ENCODE measurements around the gene ILKAP.

Gene ILKAP

GRCh38 chr2:238168196-238169047, 35.1 kb downstream of the ILKAP start:
- no peak overlapping the region for H3K4me3 ChIP-seq (ENCODE audit: insufficient read length, low read depth)
- peaks cover 22% of the 10 kb centered on the region for H3K27me3 ChIP-seq (ENCODE audit: insufficient read depth, insufficient read length)
- TF ChIP-seq YY1 (IDR thresholded peaks at IDR 0.05; ENCODE audit: insufficient read depth, insufficient read length) (no peak), SUZ12 (IDR thresholded peaks at IDR 0.05; ENCODE audit: extremely low read depth, insufficient read depth, insufficient read length) (no peak), ZNF274 (IDR thresholded peaks at IDR 0.05; ENCODE audit: low read depth, low read length) (no peak)
- no peak for DNase-seq (ENCODE audit: low read depth, low spot score)
- peaks cover 65% of the 10 kb centered on the region for H3K36me3 ChIP-seq (ENCODE audit: insufficient read depth, insufficient read length, low read length)
- H3K4me1 ChIP-seq (ENCODE audit: insufficient read depth, insufficient read length): peaks cover 3% of the 10 kb centered on the region
- H3K9me3 ChIP-seq (ENCODE audit: insufficient read depth, low read length): no peaks in the 10 kb centered on the region
- no peak overlapping the region for H3K9ac ChIP-seq (ENCODE audit: insufficient read length, low read depth)

GRCh38 chr2:238167761-238168160, 35.7 kb downstream of the ILKAP start:
- Histone ChIP-seq H3K9me3 (ENCODE audit: insufficient read depth, low read length) (no peaks in the 10 kb centered on the region), H3K4me1 (ENCODE audit: insufficient read depth, insufficient read length) (peaks cover 5% of the 10 kb centered on the region), H3K9ac (ENCODE audit: insufficient read length, low read depth) (no peak overlapping the region), H3K4me3 (ENCODE audit: insufficient read length, low read depth) (no peak overlapping the region), H3K27me3 (ENCODE audit: insufficient read depth, insufficient read length) (peaks cover 29% of the 10 kb centered on the region), H3K36me3 (ENCODE audit: insufficient read depth, insufficient read length, low read length) (peaks cover 58% of the 10 kb centered on the region)
- TF ChIP-seq ZNF274 (IDR thresholded peaks at IDR 0.05; ENCODE audit: low read depth, low read length) (no peak), SUZ12 (IDR thresholded peaks at IDR 0.05; ENCODE audit: extremely low read depth, insufficient read depth, insufficient read length) (no peak), YY1 (IDR thresholded peaks at IDR 0.05; ENCODE audit: insufficient read depth, insufficient read length) (no peak)
- no peak for DNase-seq (ENCODE audit: low read depth, low spot score)

- H3K4me3 ChIP-seq (ENCODE audit: insufficient read length, low read depth): no peak overlapping the region
- no peaks in the 10 kb centered on the region for H3K9me3 ChIP-seq (ENCODE audit: insufficient read depth, low read length)
- no peak for DNase-seq (ENCODE audit: low read depth, low spot score)
- H3K9ac ChIP-seq (ENCODE audit: insufficient read length, low read depth): no peak overlapping the region
- peaks cover 2% of the 10 kb centered on the region for H3K4me1 ChIP-seq (ENCODE audit: insufficient read depth, insufficient read length)
- TF ChIP-seq ZNF274 (IDR thresholded peaks at IDR 0.05; ENCODE audit: low read depth, low read length) (no peak), YY1 (IDR thresholded peaks at IDR 0.05; ENCODE audit: insufficient read depth, insufficient read length) (no peak), SUZ12 (IDR thresholded peaks at IDR 0.05; ENCODE audit: extremely low read depth, insufficient read depth, insufficient read length) (no peak)
- peaks cover 54% of the 10 kb centered on the region for H3K36me3 ChIP-seq (ENCODE audit: insufficient read depth, insufficient read length, low read length)
- peaks cover 33% of the 10 kb centered on the region for H3K27me3 ChIP-seq (ENCODE audit: insufficient read depth, insufficient read length)
These were observed 36.2 kb downstream of the ILKAP start for GRCh38 chr2:238167344-238167715.

DNA sequence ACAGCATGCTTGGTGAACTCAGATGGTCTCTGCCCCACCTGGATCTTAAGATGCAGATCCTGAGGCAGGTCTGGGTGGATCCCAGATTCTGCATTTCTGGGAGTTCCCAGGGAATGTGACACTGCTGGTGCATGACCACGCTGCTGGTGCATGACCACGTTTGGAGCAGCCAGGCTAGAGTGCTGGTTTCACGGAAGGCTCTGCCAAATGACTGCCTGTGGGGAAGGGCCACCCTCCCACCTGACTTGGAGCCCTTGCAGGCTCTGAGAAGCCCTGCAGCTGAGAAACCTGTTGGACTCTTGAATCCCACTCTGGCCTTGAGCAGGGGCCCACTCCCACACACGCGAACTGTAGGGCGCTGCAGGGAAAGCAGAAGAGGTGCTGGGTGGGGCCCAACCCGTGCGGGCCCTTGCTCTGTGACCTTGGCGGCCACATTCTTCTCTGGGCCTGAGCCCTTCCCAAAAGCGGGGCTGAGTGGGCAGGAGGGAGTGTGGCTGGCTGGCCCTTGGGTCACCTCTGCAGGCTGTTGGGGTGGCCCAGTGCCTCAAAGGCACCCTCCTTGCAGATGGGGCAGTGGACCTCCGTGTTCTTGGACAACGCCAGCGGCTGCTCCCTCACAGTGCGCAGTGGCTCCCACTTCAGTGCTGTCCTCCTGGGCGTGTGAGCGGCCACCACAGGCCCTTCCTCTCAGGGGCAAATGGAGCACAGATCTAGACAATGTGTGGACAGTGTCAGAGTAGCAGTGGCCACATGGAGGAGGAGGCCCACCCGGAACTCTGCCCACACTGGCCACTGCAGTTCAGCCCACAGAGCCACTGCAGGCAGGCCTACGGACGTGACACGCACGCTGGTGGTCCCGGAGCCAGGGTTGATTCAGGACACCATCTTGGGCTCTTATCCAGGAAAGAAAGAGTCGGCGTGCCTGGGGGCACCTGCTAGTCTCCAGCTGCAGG, 36.8 kb downstream of the ILKAP start:
- H3K27me3 ChIP-seq (ENCODE audit: insufficient read depth, insufficient read length): peaks cover 40% of the 10 kb centered on the region
- DNase-seq (ENCODE audit: low read depth, low spot score): no peak
- no peak for TF ChIP-seq SUZ12 (IDR thresholded peaks at IDR 0.05; ENCODE audit: extremely low read depth, insufficient read depth, insufficient read length)
- no peak for TF ChIP-seq ZNF274 (IDR thresholded peaks at IDR 0.05; ENCODE audit: low read depth, low read length)
- no peak for TF ChIP-seq YY1 (IDR thresholded peaks at IDR 0.05; ENCODE audit: insufficient read depth, insufficient read length)
- no peak overlapping the region for H3K4me3 ChIP-seq (ENCODE audit: insufficient read length, low read depth)
- H3K4me1 ChIP-seq (ENCODE audit: insufficient read depth, insufficient read length): peaks cover 2% of the 10 kb centered on the region
- no peak overlapping the region for H3K9ac ChIP-seq (ENCODE audit: insufficient read length, low read depth)
- H3K36me3 ChIP-seq (ENCODE audit: insufficient read depth, insufficient read length, low read length): peaks cover 48% of the 10 kb centered on the region
- H3K9me3 ChIP-seq (ENCODE audit: insufficient read depth, low read length): no peaks in the 10 kb centered on the region

GRCh38 chr2:238165288-238165921, 38.1 kb downstream of the ILKAP start:
- TF ChIP-seq YY1 (IDR thresholded peaks at IDR 0.05; ENCODE audit: insufficient read depth, insufficient read length): no peak
- TF ChIP-seq SUZ12 (IDR thresholded peaks at IDR 0.05; ENCODE audit: extremely low read depth, insufficient read depth, insufficient read length): no peak
- no peak for TF ChIP-seq ZNF274 (IDR thresholded peaks at IDR 0.05; ENCODE audit: low read depth, low read length)
- H3K4me3 ChIP-seq (ENCODE audit: insufficient read length, low read depth): no peak overlapping the region
- peaks cover 2% of the 10 kb centered on the region for H3K4me1 ChIP-seq (ENCODE audit: insufficient read depth, insufficient read length)
- H3K9ac ChIP-seq (ENCODE audit: insufficient read length, low read depth): no peak overlapping the region
- DNase-seq (ENCODE audit: low read depth, low spot score): no peak
- peaks cover 40% of the 10 kb centered on the region for H3K36me3 ChIP-seq (ENCODE audit: insufficient read depth, insufficient read length, low read length)
- peaks cover 48% of the 10 kb centered on the region for H3K27me3 ChIP-seq (ENCODE audit: insufficient read depth, insufficient read length)
- no peaks in the 10 kb centered on the region for H3K9me3 ChIP-seq (ENCODE audit: insufficient read depth, low read length)

- Histone ChIP-seq H3K9me3 (ENCODE audit: insufficient read depth, low read length) (no peaks in the 10 kb centered on the region), H3K4me3 (ENCODE audit: insufficient read length, low read depth) (no peak overlapping the region), H3K36me3 (ENCODE audit: insufficient read depth, insufficient read length, low read length) (peaks cover 35% of the 10 kb centered on the region), H3K4me1 (ENCODE audit: insufficient read depth, insufficient read length) (peaks cover 7% of the 10 kb centered on the region), H3K27me3 (ENCODE audit: insufficient read depth, insufficient read length) (peaks cover 52% of the 10 kb centered on the region), H3K9ac (ENCODE audit: insufficient read length, low read depth) (no peak overlapping the region)
- no peak for DNase-seq (ENCODE audit: low read depth, low spot score)
- TF ChIP-seq YY1 (IDR thresholded peaks at IDR 0.05; ENCODE audit: insufficient read depth, insufficient read length): no peak
- no peak for TF ChIP-seq ZNF274 (IDR thresholded peaks at IDR 0.05; ENCODE audit: low read depth, low read length)
- no peak for TF ChIP-seq SUZ12 (IDR thresholded peaks at IDR 0.05; ENCODE audit: extremely low read depth, insufficient read depth, insufficient read length)
These were observed 38.6 kb downstream of the ILKAP start for GRCh38 chr2:238164906-238165287.

All from NT2/D1 (cell line).